Transverse colon (tissue), 4 donors: Measurements from ENCODE around the gene B4GALT5. TPM values are rescaled to one million over a fixed set of nuclear protein-coding genes. Genes with fewer than 3 reads are reported as not detected.

Source experiments
- DNase-seq: peaks from one replicate; pipeline ENCODE4 v3.0.0-alpha.2; 2019
- H3K27ac ChIP-seq, 4 donors: fragments of 200-600 bp; sonication (generic); 2 replicates each; pipeline ENCODE4 v1.5.1; 2016 to 2018; ENCODE audit warnings: inconsistent platforms in 4 of 4
- H3K27me3 ChIP-seq: fragments of 200-600 bp; sonication (generic); 2 replicates; pipeline ENCODE4 v1.5.1; 2017; ENCODE audit warnings: inconsistent platforms
- H3K36me3 ChIP-seq, 4 donors: fragments of 200-600 bp; sonication (generic); 2 replicates each; pipeline ENCODE4 v1.5.1; 2017 to 2019; ENCODE audit warnings: inconsistent platforms in 4 of 4
- H3K4me1 ChIP-seq, 4 donors: fragments of 200-600 bp; sonication (generic); 2 replicates each; pipeline ENCODE4 v1.5.1; 2017 to 2020; ENCODE audit warnings: inconsistent platforms in 4 of 4
- H3K4me3 ChIP-seq, 4 donors: fragments of 200-600 bp; sonication (generic); 1 replicate in 1 of 4; 2 replicates in 3 of 4; pipeline versions ENCODE4 v1.5.1 to v1.6.1; 2017 to 2019; ENCODE audit warnings: inconsistent platforms in 4 of 4
- H3K9me3 ChIP-seq, 2 donors: fragments of 200-600 bp; sonication (generic); 2 replicates each; pipeline ENCODE4 v1.5.1; 2017 to 2019; ENCODE audit warnings: inconsistent platforms in 2 of 2
- CTCF ChIP-seq, 5 experiments: fragments of 200-600 bp in 3 of 5; fragments of 450-650 bp in 2 of 5; sonication (generic) in 3 of 5; IDR thresholded peaks; 1 replicate in 2 of 5; 2 replicates in 3 of 5; pipeline ENCODE4 v1.5.1; 2016 to 2017; ENCODE audit warnings: antibody characterized with exemption in 5 of 5, inconsistent platforms in 3 of 5, mild to moderate bottlenecking in 2 of 5, moderate library complexity in 1 of 5
- EP300 ChIP-seq: sonication (generic); formaldehyde crosslinking; IDR thresholded peaks from one replicate; pipeline ENCODE4 v1.6.1; 2017; ENCODE audit warnings: antibody characterized with exemption, low read depth
- POLR2A ChIP-seq: fragments of 450-650 bp; IDR thresholded peaks from one replicate; pipeline ENCODE4 v1.6.1; 2016; ENCODE audit warnings: antibody characterized with exemption, mild to moderate bottlenecking, moderate library complexity
- POLR2AphosphoS5 ChIP-seq, 3 donors: sonication (generic); formaldehyde crosslinking; IDR thresholded peaks; one replicate each; pipeline ENCODE4 v1.6.1; 2016; ENCODE audit warnings: antibody characterized with exemption in 3 of 3
- whole genome bisulfite sequencing, 2 donors: methylation state at CpG; one replicate each; pipeline ENCODE4 v1.1.5; 2018; ENCODE audit warnings: low coverage in 1 of 2; 5-methylcytosine and 5-hydroxymethylcytosine counted together
- in situ Hi-C, 4 donors: fragments of 200-750 bp; cut with MboI; loops; one replicate each; pipeline versions ENCODE4 v1.15.0 to v1.15.1; 2017; ENCODE audit warnings: low sequenced_read_pairs in 3 of 4, low pct_ligation_motif_present in 1 of 4, low pct_unique_long_range_greater_than_20kb in 1 of 4
- intact Hi-C: fragments of 100-400 bp; cut with DNase I; formaldehyde crosslinking; loops from one replicate; pipeline ENCODE4 v1.15.1; 2023; ENCODE audit warnings: low total_unique reads
- total RNA-seq, 4 donors: library from RNA; depleted of rRNA; stranded (reverse); fragments of >200 nt; gene quantifications; one replicate each; pipeline ENCODE4 v1.1.0, GENCODE V29; 2016

Gene B4GALT5
- total RNA-seq, 4 donors from 2014 or later, result 22.3 to 43.2 (median 29.4) TPM

GRCh38 chr20:49685809-49686208 is 27.9 kb downstream of the B4GALT5 start:
- DNase-seq, result no peak
- in situ Hi-C loops (no loop called here), intact Hi-C loops (no loop called here)
- H3K4me3 ChIP-seq, result no peak overlapping the region
- H3K4me1 ChIP-seq, result peaks cover 28 to 89% (median 61%) of the 10 kb centered on the region in 4 donors
- peak overlapping the region; percentile 10 to 45 (median 40) for H3K27ac ChIP-seq
- no peaks in the 10 kb centered on the region for H3K27me3 ChIP-seq
- H3K9me3 ChIP-seq, result no peaks in the 10 kb centered on the region
- 11 to 24% methylated on average over 2 of the region's 2 CpGs for WGBS, 2 donors
- TF ChIP-seq EP300 (no peak), POLR2A (no peak), CTCF (IDR thresholded peaks at IDR 0.05) (no peak), POLR2AphosphoS5 (IDR thresholded peaks at IDR 0.05) (no peak)
- H3K36me3 ChIP-seq, result no peaks in the 10 kb centered on the region

GRCh38 chr20:49685161-49685601 is 28.5 kb downstream of the B4GALT5 start:
- peak overlapping the region; percentile 19 to 45 (median 40) for H3K27ac ChIP-seq

GRCh38 chr20:49684335-49684997 is 29.2 kb downstream of the B4GALT5 start:
- Histone ChIP-seq H3K36me3 (no peaks in the 10 kb centered on the region), H3K4me1 (peaks cover 35 to 89% (median 66%) of the 10 kb centered on the region in 4 donors), H3K4me3 (no peak overlapping the region), H3K27me3 (no peaks in the 10 kb centered on the region), H3K27ac (peak overlapping the region; percentile 15 to 45 (median 40)), H3K9me3 (no peaks in the 10 kb centered on the region)
- intact Hi-C loops (no loop called here), in situ Hi-C loops (no loop called here)
- TF ChIP-seq POLR2A (no peak), CTCF (IDR thresholded peaks at IDR 0.05) (no peak), POLR2AphosphoS5 (IDR thresholded peaks at IDR 0.05) (no peak), EP300 (no peak)
- WGBS, 2 donors, result 85 to 86% methylated on average over 8 to 13 of the region's 13 CpGs
- DNase-seq, result no peak

More at GRCh38 chr20:49685161-49685601, 28.5 kb downstream of the B4GALT5 start:
- Histone ChIP-seq H3K9me3 (no peaks in the 10 kb centered on the region), H3K4me1 (peaks cover 28 to 89% (median 60%) of the 10 kb centered on the region in 4 donors), H3K4me3 (no peak overlapping the region), H3K27me3 (no peaks in the 10 kb centered on the region), H3K36me3 (no peaks in the 10 kb centered on the region)
- TF ChIP-seq EP300 (no peak), CTCF (IDR thresholded peaks at IDR 0.05) (no peak), POLR2A (no peak), POLR2AphosphoS5 (IDR thresholded peaks at IDR 0.05) (no peak)
- DNase-seq, result no peak
- 21 to 86% methylated on average over 1 to 4 of the region's 4 CpGs for whole genome bisulfite sequencing, 2 donors
- intact Hi-C loops, result no loop called here
- in situ Hi-C loops, result no loop called here

- Histone ChIP-seq H3K9me3 (no peaks in the 10 kb centered on the region), H3K36me3 (no peaks in the 10 kb centered on the region), H3K27me3 (no peaks in the 10 kb centered on the region), H3K27ac (no peak overlapping the region), H3K4me3 (no peak overlapping the region), H3K4me1 (peaks cover 43 to 97% (median 73%) of the 10 kb centered on the region in 4 donors)
- 94 to 100% methylated on average over 1 to 4 of the region's 4 CpGs for WGBS, 2 donors
- no peak for TF ChIP-seq EP300
- no peak for TF ChIP-seq POLR2A
- in situ Hi-C loops, result no loop called here
- intact Hi-C loops, result no loop called here
- DNase-seq, result no peak
Measured at GRCh38 chr20:49682798-49683197, 30.9 kb downstream of the B4GALT5 start.
